Measurements from ENCODE around the gene FAM227B.
"Not testable (repeated sequence)": the region's sequence is repeated elsewhere in the genome, so short reads cannot be mapped to it uniquely, and the experiment has no call there.

The FAM227B gene

GRCh38 chr15:49490966-49491365 is 129.7 kb downstream of the FAM227B start:
- DNase-seq = peak; percentile 17 to 31

GRCh38 chr15:49485401-49485800 is 135.2 kb downstream of the FAM227B start:
- not testable (repeated sequence) for DNase-seq

GRCh38 chr15:49478982-49479381 is 141.6 kb downstream of the FAM227B start:
- not testable (repeated sequence) for DNase-seq

GRCh38 chr15:49478021-49478420 is 142.6 kb downstream of the FAM227B start:
- not testable (repeated sequence) for DNase-seq

GRCh38 chr15:49473031-49473430 is 147.6 kb downstream of the FAM227B start:
- no peak for DNase-seq

- no peak for DNase-seq
Observed at GRCh38 chr15:49472338-49472737, 148.3 kb downstream of the FAM227B start.

GRCh38 chr15:49471733-49472132 is 148.9 kb downstream of the FAM227B start:
- DNase-seq = no peak

GRCh38 chr15:49471248-49471647 is 149.4 kb downstream of the FAM227B start:
- peak in 1 of 2 experiments; percentile 8 for DNase-seq

GRCh38 chr15:49468481-49468839 is 152.2 kb downstream of the FAM227B start:
- no peak for DNase-seq

- DNase-seq = no peak
Observed at GRCh38 chr15:49467746-49468480, 152.7 kb downstream of the FAM227B start.

GRCh38 chr15:49466119-49466518 is 154.5 kb downstream of the FAM227B start:
- no peak for DNase-seq

GRCh38 chr15:49464522-49464921 is 156.1 kb downstream of the FAM227B start:
- no peak for DNase-seq

GRCh38 chr15:49462232-49462844 is 158.3 kb downstream of the FAM227B start:
- DNase-seq = peak; percentile 64 to 65

- DNase-seq = no peak
Observed at GRCh38 chr15:49460411-49460941, 160.1 kb downstream of the FAM227B start.

GRCh38 chr15:49458145-49458544 is 162.5 kb downstream of the FAM227B start:
- DNase-seq = no peak

GRCh38 chr15:49456166-49456565 is 164.5 kb downstream of the FAM227B start:
- DNase-seq = no peak

- no peak for DNase-seq
Observed at GRCh38 chr15:49452595-49452994, 168.0 kb downstream of the FAM227B start.

- DNase-seq = no peak
Observed at GRCh38 chr15:49441816-49442215, 178.8 kb downstream of the FAM227B start.

GRCh38 chr15:49441356-49441755 is 179.3 kb downstream of the FAM227B start:
- no peak for DNase-seq

- no peak for DNase-seq
Observed at GRCh38 chr15:49439678-49440395, 180.8 kb downstream of the FAM227B start.

GRCh38 chr15:49438962-49439631 is 181.5 kb downstream of the FAM227B start:
- DNase-seq = peak; percentile 83 to 84

- DNase-seq = no peak
Observed at GRCh38 chr15:49436751-49437150, 183.9 kb downstream of the FAM227B start.

GRCh38 chr15:49435174-49435573 is 185.4 kb downstream of the FAM227B start:
- no peak for DNase-seq

Measured in AML-193 (cell line).